Activated CD4-positive, alpha-beta T cell treated with anti-CD3 and anti-CD28 coated beads, Interleukin-2, amount 10 ng/mL, durations not matched to agents 7 days and 5 days (primary cell): ENCODE measurements around the gene ZNF354C. TPM values are rescaled to one million over a fixed set of nuclear protein-coding genes. Genes with fewer than 3 reads are reported as not detected.

Experiments used
- total RNA-seq, 2 experiments: library from RNA; stranded (reverse); gene quantifications; one replicate each; pipeline ENCODE4 v1.2.3, GENCODE V29; 2021

The ZNF354C gene
- total RNA-seq, 2 experiments from 2014 or later = 6.4 to 7.3 TPM

Other genes with a start within 250 kb of the ZNF354C start
- gene ZNF354B, start 200.4 kb upstream of the ZNF354C start, total RNA-seq = 10 to 100 TPM; 16.9 to 17.9 TPM
- gene ZFP2, start 164.5 kb upstream of the ZNF354C start, total RNA-seq = under 1 TPM; 0.21 to 0.67 TPM
- not detected for gene ZNF454, start 119.2 kb upstream of the ZNF354C start, total RNA-seq
- gene GRM6, start 65.1 kb upstream of the ZNF354C start, total RNA-seq = not detected
- 1 to 10 TPM; 4.7 to 5.0 TPM for gene ZNF879, start 36.6 kb upstream of the ZNF354C start, total RNA-seq